ENCODE data around the gene NRROS.

DNA sequence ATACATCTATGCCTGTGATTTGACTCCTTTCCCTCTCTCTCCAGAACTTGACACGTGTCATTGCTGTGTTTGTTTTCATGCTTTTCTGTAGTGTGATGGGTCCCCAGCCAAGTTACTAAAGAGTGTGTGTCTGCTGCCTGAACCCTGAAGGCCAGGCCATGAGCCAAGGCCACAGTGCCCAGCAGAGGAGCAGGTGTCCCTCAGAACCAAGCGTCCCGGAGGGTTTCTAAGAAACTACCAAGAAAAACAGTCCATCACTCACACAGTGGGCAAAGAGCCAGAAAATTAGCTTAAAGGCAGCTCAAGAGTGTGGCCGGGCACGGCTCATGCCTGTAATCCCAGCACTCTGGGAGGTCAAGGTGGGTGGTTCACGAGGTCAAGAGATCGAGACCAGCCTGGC is 35.8 kb upstream of the NRROS start:
- TF ChIP-seq, protein P1, sequence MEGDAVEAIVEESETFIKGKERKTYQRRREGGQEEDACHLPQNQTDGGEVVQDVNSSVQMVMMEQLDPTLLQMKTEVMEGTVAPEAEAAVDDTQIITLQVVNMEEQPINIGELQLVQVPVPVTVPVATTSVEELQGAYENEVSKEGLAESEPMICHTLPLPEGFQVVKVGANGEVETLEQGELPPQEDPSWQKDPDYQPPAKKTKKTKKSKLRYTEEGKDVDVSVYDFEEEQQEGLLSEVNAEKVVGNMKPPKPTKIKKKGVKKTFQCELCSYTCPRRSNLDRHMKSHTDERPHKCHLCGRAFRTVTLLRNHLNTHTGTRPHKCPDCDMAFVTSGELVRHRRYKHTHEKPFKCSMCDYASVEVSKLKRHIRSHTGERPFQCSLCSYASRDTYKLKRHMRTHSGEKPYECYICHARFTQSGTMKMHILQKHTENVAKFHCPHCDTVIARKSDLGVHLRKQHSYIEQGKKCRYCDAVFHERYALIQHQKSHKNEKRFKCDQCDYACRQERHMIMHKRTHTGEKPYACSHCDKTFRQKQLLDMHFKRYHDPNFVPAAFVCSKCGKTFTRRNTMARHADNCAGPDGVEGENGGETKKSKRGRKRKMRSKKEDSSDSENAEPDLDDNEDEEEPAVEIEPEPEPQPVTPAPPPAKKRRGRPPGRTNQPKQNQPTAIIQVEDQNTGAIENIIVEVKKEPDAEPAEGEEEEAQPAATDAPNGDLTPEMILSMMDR (conservative IDR thresholded peaks at IDR 0.05; ENCODE audit: low read depth, low read length), result no peak
- TF ChIP-seq POLR2A (IDR thresholded peaks at IDR 0.05; ENCODE audit: low read depth, low read length) (no peak), MAZ (IDR thresholded peaks at IDR 0.05; ENCODE audit: borderline replicate concordance, low read depth, low read length) (no peak), RAD21 (IDR thresholded peaks at IDR 0.05; ENCODE audit: low read length) (no peak)

All from IMR-90 (cell line).